Small intestine (tissue), 16 donors: ENCODE results near the gene MEG3. TPM values are rescaled to one million over a fixed set of nuclear protein-coding genes. Genes with fewer than 3 reads are reported as not detected.

Experiments
- DNase-seq, 2 donors: peaks; one replicate each; pipeline versions ENCODE4 v3.0.0 to v3.0.0-alpha.2; 2013
- FAIRE-seq: peaks from 2 replicates; lab custom pipeline; 2012; peaks lifted over from hg19 to GRCh38; lab: Jason Lieb, UNC
- H3K27ac ChIP-seq, 3 donors: one replicate each; pipeline ENCODE4 v1.5.1; 2013; ENCODE audit warnings: low read length in 2 of 3, mild to moderate bottlenecking in 2 of 3, control low read depth in 1 of 3, inconsistent platforms in 1 of 3, low read depth in 1 of 3, moderate library complexity in 1 of 3
- H3K27me3 ChIP-seq, 3 donors: one replicate each; pipeline ENCODE4 v1.6.1; 2013; ENCODE audit warnings: low read length in 3 of 3, inconsistent platforms in 1 of 3; ENCODE audit not compliant: control insufficient read depth in 3 of 3, insufficient read depth in 3 of 3
- H3K36me3 ChIP-seq, 3 donors: one replicate each; pipeline ENCODE4 v1.6.1; 2013; ENCODE audit warnings: low read length in 3 of 3, inconsistent platforms in 1 of 3, low read depth in 1 of 3, mild to moderate bottlenecking in 1 of 3, moderate library complexity in 1 of 3; ENCODE audit not compliant: control insufficient read depth in 3 of 3, insufficient read depth in 2 of 3
- H3K4me1 ChIP-seq, 3 donors: one replicate each; pipeline ENCODE4 v1.6.1; 2013; ENCODE audit warnings: low read length in 2 of 3, inconsistent platforms in 1 of 3, low read depth in 1 of 3, mild to moderate bottlenecking in 1 of 3, moderate library complexity in 1 of 3; ENCODE audit not compliant: control insufficient read depth in 3 of 3, insufficient read depth in 2 of 3
- H3K4me3 ChIP-seq, 3 donors: one replicate each; pipeline ENCODE4 v1.5.1; 2013; ENCODE audit warnings: low read length in 3 of 3, control low read depth in 1 of 3, inconsistent platforms in 1 of 3, low read depth in 1 of 3, mild to moderate bottlenecking in 1 of 3, moderate library complexity in 1 of 3
- H3K9me3 ChIP-seq, 2 donors: one replicate each; pipeline ENCODE4 v1.6.1; 2013; ENCODE audit warnings: low read depth in 1 of 2, low read length in 1 of 2; ENCODE audit not compliant: control insufficient read depth in 2 of 2, insufficient read depth in 1 of 2
- WGBS, 3 donors: extraction: QIAGEN DNeasy Blood & Tissue Kit; methylation state at CpG; one replicate each; pipeline ENCODE4 v1.1.7; 2013; 5-methylcytosine and 5-hydroxymethylcytosine counted together
- long read RNA-seq, 10 donors: transcript quantifications; one replicate each; lab custom pipeline, GENCODE V29; 2026
- polyA plus RNA-seq, 4 donors: library from polyadenylated mRNA; stranded (reverse) in 3 of 4; unstranded in 1 of 4; fragments of 200-250 nt in 3 of 4; fragments of 120-200 nt in 1 of 4; gene quantifications; one replicate each; pipeline versions ENCODE4 v1.2.1 to v1.2.3, GENCODE V29; 2013
- donor health status: healthy with polysubstance abuse.
- donor health status: control.
- donor health status: control.
- donor health status: Bipolar disorder and iron deficiency.
- donor health status: healthy.

The MEG3 gene
- 10 to 100 TPM in 3 of 4 donors, 1 to 10 TPM in 1; 5.1 to 86.5 (median 14.6) TPM for polyA plus RNA-seq
- long read RNA-seq, donor 1, result 0 reads
- long read RNA-seq, donor 2, full-length matches to known transcripts, result 21 of 21 reads
- long read RNA-seq, donor 2, partial matches to known transcripts, result 0 of 21 reads
- long read RNA-seq, donor 2, other reads (novel, unspliced or antisense), result 0 of 21 reads
- long read RNA-seq, donor 3, full-length matches to known transcripts, result 37 of 45 reads
- long read RNA-seq, donor 3, partial matches to known transcripts, result 8 of 45 reads
- long read RNA-seq, donor 3, other reads (novel, unspliced or antisense), result 0 of 45 reads
- long read RNA-seq, donor 4, full-length matches to known transcripts, result 7 of 7 reads
- long read RNA-seq, donor 4, partial matches to known transcripts, result 0 of 7 reads
- long read RNA-seq, donor 4, other reads (novel, unspliced or antisense), result 0 of 7 reads
- long read RNA-seq, donor 5, full-length matches to known transcripts, result 26 of 31 reads
- long read RNA-seq, donor 5, partial matches to known transcripts, result 0 of 31 reads
- long read RNA-seq, donor 5, other reads (novel, unspliced or antisense), result 5 of 31 reads
- long read RNA-seq, donor 6, full-length matches to known transcripts, result 12 of 12 reads
- long read RNA-seq, donor 6, partial matches to known transcripts, result 0 of 12 reads
- long read RNA-seq, donor 6, other reads (novel, unspliced or antisense), result 0 of 12 reads
- long read RNA-seq, donor 7, result 0 reads
- long read RNA-seq, donor 8, full-length matches to known transcripts, result 200 of 248 reads
- long read RNA-seq, donor 8, partial matches to known transcripts, result 31 of 248 reads
- long read RNA-seq, donor 8, other reads (novel, unspliced or antisense), result 17 of 248 reads
- long read RNA-seq, donor 9, full-length matches to known transcripts, result 17 of 17 reads
- long read RNA-seq, donor 9, partial matches to known transcripts, result 0 of 17 reads
- long read RNA-seq, donor 9, other reads (novel, unspliced or antisense), result 0 of 17 reads
- long read RNA-seq, donor 10, full-length matches to known transcripts, result 139 of 153 reads
- long read RNA-seq, donor 10, partial matches to known transcripts, result 14 of 153 reads
- long read RNA-seq, donor 10, other reads (novel, unspliced or antisense), result 0 of 153 reads

GRCh38 chr14:100825713-100826331, at the start of gene MEG3:
TSS of gene MEG3 (plus strand) at chr14:100826118.
- DNase-seq (peak in 1 of 2 donors; percentile 45), FAIRE-seq (no peak)
- no peaks in the 10 kb centered on the region for H3K36me3 ChIP-seq
- peak within 1 kb of the TSS in 1 of 3 donors; percentile 63 for H3K4me3 ChIP-seq
- peaks cover 0 to 16% of the 10 kb centered on the region in 2 donors for H3K9me3 ChIP-seq
- no peaks in the 10 kb centered on the region for H3K4me1 ChIP-seq
- H3K27ac ChIP-seq, result peak within 1 kb of the TSS in 2 of 3 donors; percentile 51 to 66
- WGBS, 3 donors, result 42 to 52% (median 49%) methylated on average over 39 of the region's 39 CpGs
- H3K27me3 ChIP-seq, result peaks cover 0 to 49% (median 7%) of the 10 kb centered on the region in 3 donors

- Histone ChIP-seq H3K36me3 (no peaks in the 10 kb centered on the region), H3K9me3 (no peaks in the 10 kb centered on the region), H3K4me3 (no peak overlapping the region), H3K27ac (no peak overlapping the region), H3K27me3 (no peaks in the 10 kb centered on the region), H3K4me1 (peaks cover 0 to 3% (median 0%) of the 10 kb centered on the region in 3 donors)
- WGBS, 3 donors, result 72 to 84% (median 72%) methylated on average over 14 of the region's 14 CpGs
- DNase-seq (no peak), FAIRE-seq (no peak)
Observed at GRCh38 chr14:100776681-100777365, 49.1 kb upstream of the MEG3 start.

- no peaks in the 10 kb centered on the region for H3K36me3 ChIP-seq
- no peaks in the 10 kb centered on the region for H3K27me3 ChIP-seq
- WGBS, 3 donors, result 68 to 82% (median 70%) methylated on average over 11 of the region's 11 CpGs
- no peaks in the 10 kb centered on the region for H3K9me3 ChIP-seq
- peaks cover 0 to 3% (median 0%) of the 10 kb centered on the region in 3 donors for H3K4me1 ChIP-seq
- no peak for DNase-seq
- H3K27ac ChIP-seq, result no peak overlapping the region
- FAIRE-seq, result no peak
- H3K4me3 ChIP-seq, result no peak overlapping the region
Observed at GRCh38 chr14:100777366-100777817, 48.5 kb upstream of the MEG3 start.

- no peak overlapping the region for H3K4me3 ChIP-seq
- H3K27me3 ChIP-seq, result no peaks in the 10 kb centered on the region
- no peak for DNase-seq
- no peak overlapping the region for H3K27ac ChIP-seq
- peaks cover 0 to 3% (median 0%) of the 10 kb centered on the region in 3 donors for H3K4me1 ChIP-seq
- H3K36me3 ChIP-seq, result no peaks in the 10 kb centered on the region
- no peak for FAIRE-seq
- no peaks in the 10 kb centered on the region for H3K9me3 ChIP-seq
- 76 to 82% (median 77%) methylated on average over 22 of the region's 22 CpGs for WGBS, 3 donors
Observed at GRCh38 chr14:100777818-100778525, 47.9 kb upstream of the MEG3 start.

- no peak overlapping the region for H3K4me3 ChIP-seq
- H3K27me3 ChIP-seq, result no peaks in the 10 kb centered on the region
- H3K4me1 ChIP-seq, result peaks cover 0 to 3% (median 0%) of the 10 kb centered on the region in 3 donors
- no peaks in the 10 kb centered on the region for H3K9me3 ChIP-seq
- 76 to 88% (median 77%) methylated on average over 7 of the region's 7 CpGs for WGBS, 3 donors
- no peak for DNase-seq
- FAIRE-seq, result no peak
- H3K27ac ChIP-seq, result no peak overlapping the region
- H3K36me3 ChIP-seq, result no peaks in the 10 kb centered on the region
Observed at GRCh38 chr14:100778526-100778882, 47.4 kb upstream of the MEG3 start.

GRCh38 chr14:100778951-100779690, 46.8 kb upstream of the MEG3 start:
- H3K9me3 ChIP-seq, result no peaks in the 10 kb centered on the region
- peaks cover 0 to 3% (median 0%) of the 10 kb centered on the region in 3 donors for H3K4me1 ChIP-seq
- FAIRE-seq (no peak), DNase-seq (no peak)
- no peaks in the 10 kb centered on the region for H3K27me3 ChIP-seq
- whole genome bisulfite sequencing, 3 donors, result 81 to 88% (median 83%) methylated on average over 24 of the region's 24 CpGs
- no peak overlapping the region for H3K27ac ChIP-seq
- H3K36me3 ChIP-seq, result no peaks in the 10 kb centered on the region
- H3K4me3 ChIP-seq, result no peak overlapping the region

GRCh38 chr14:100779691-100780080, 46.2 kb upstream of the MEG3 start:
- Histone ChIP-seq H3K4me1 (peaks cover 0 to 3% (median 0%) of the 10 kb centered on the region in 3 donors), H3K27ac (no peak overlapping the region), H3K4me3 (no peak overlapping the region), H3K9me3 (no peaks in the 10 kb centered on the region), H3K27me3 (no peaks in the 10 kb centered on the region), H3K36me3 (no peaks in the 10 kb centered on the region)
- no peak for FAIRE-seq
- WGBS, 3 donors, result 85 to 92% (median 89%) methylated on average over 13 of the region's 13 CpGs
- no peak for DNase-seq
